OCI-LY1 (cell line): ENCODE measurements around the gene CAV1.

Source experiments
- H2AFZ ChIP-seq: fragments of 200-600 bp; sonication (generic), shearing (Covaris generic); 2 replicates; pipeline ENCODE4 v1.6.0; 2014; ENCODE audit warnings: antibody characterized with exemption, mild to moderate bottlenecking, low read length
- H3F3A ChIP-seq: fragments of 200-600 bp; sonication (generic), shearing (Covaris generic); 2 replicates; pipeline ENCODE4 v1.6.0; 2014; ENCODE audit warnings: mild to moderate bottlenecking, antibody characterized with exemption, low read length, moderate library complexity; ENCODE audit not compliant: insufficient read depth
- H3K27ac ChIP-seq: fragments of 200-600 bp; sonication (generic); 2 replicates; pipeline ENCODE4 v1.5.1; 2014; ENCODE audit warnings: low read length, mixed run types, mild to moderate bottlenecking, low read depth; ENCODE audit not compliant: poor library complexity, severe bottlenecking
- H3K27me3 ChIP-seq: fragments of 200-600 bp; sonication (generic); 2 replicates; pipeline ENCODE4 v1.6.0; 2014; ENCODE audit warnings: antibody characterized with exemption, mild to moderate bottlenecking, low read length, moderate library complexity; ENCODE audit not compliant: insufficient read depth
- H3K36me3 ChIP-seq: fragments of 200-600 bp; sonication (generic); 2 replicates; pipeline ENCODE4 v1.6.1; 2014; ENCODE audit warnings: mild to moderate bottlenecking, antibody characterized with exemption, low read length, moderate library complexity, mixed read lengths; ENCODE audit not compliant: insufficient read depth
- H3K4me1 ChIP-seq: fragments of 200-600 bp; sonication (generic); 2 replicates; pipeline ENCODE4 v1.5.1; 2014; ENCODE audit warnings: mild to moderate bottlenecking, low read length, moderate library complexity; ENCODE audit not compliant: insufficient read depth, severe bottlenecking
- H3K4me2 ChIP-seq: fragments of 200-600 bp; sonication (generic), shearing (Covaris generic); 2 replicates; pipeline ENCODE4 v1.6.1; 2014; ENCODE audit warnings: low read length
- H3K4me3 ChIP-seq: fragments of 200-600 bp; sonication (generic); 2 replicates; pipeline ENCODE4 v1.5.1; 2014; ENCODE audit warnings: low read length, low read depth, mild to moderate bottlenecking, mixed read lengths; ENCODE audit not compliant: poor library complexity, severe bottlenecking
- H3K79me2 ChIP-seq: fragments of 200-600 bp; shearing (Covaris generic); 2 replicates; pipeline ENCODE4 v1.6.1; 2016; ENCODE audit warnings: mixed run types, low read length, mixed read lengths; ENCODE audit not compliant: insufficient read depth
- H3K9ac ChIP-seq: fragments of 200-600 bp; sonication (generic), shearing (Covaris generic); 2 replicates; pipeline ENCODE4 v1.6.1; 2014; ENCODE audit warnings: mild to moderate bottlenecking, low read length, mixed read lengths
- H3K9me2 ChIP-seq: fragments of 200-600 bp; sonication (generic), shearing (Covaris generic); 2 replicates; pipeline ENCODE4 v1.6.1; 2014; ENCODE audit warnings: low read depth, mild to moderate bottlenecking, low read length, mixed read lengths
- H3K9me3 ChIP-seq: fragments of 200-600 bp; shearing (Covaris generic); 2 replicates; pipeline ENCODE4 v1.6.1; 2014; ENCODE audit warnings: low read length, mixed read lengths
- H4K20me1 ChIP-seq: fragments of 200-600 bp; sonication (generic), shearing (Covaris generic); 2 replicates; pipeline ENCODE4 v1.6.0; 2016; ENCODE audit warnings: mild to moderate bottlenecking, low read length; ENCODE audit not compliant: insufficient read depth
- EZH2 ChIP-seq: fragments of 200-600 bp; sonication (generic), shearing (Covaris generic); IDR thresholded peaks from 2 replicates; pipeline ENCODE4 v1.8.0; 2017; ENCODE audit warnings: borderline replicate concordance, mixed run types, mild to moderate bottlenecking, antibody characterized with exemption, low read length, moderate library complexity, mixed read lengths
- TF ChIP-seq, protein P1 (sequence below): fragments of 200-600 bp; sonication (generic), shearing (Covaris generic); IDR thresholded peaks from 2 replicates; pipeline ENCODE4 v1.5.1; 2017; ENCODE audit warnings: mild to moderate bottlenecking, antibody characterized with exemption, low read length, moderate library complexity, mixed read lengths

CAV1 gene

DNA sequence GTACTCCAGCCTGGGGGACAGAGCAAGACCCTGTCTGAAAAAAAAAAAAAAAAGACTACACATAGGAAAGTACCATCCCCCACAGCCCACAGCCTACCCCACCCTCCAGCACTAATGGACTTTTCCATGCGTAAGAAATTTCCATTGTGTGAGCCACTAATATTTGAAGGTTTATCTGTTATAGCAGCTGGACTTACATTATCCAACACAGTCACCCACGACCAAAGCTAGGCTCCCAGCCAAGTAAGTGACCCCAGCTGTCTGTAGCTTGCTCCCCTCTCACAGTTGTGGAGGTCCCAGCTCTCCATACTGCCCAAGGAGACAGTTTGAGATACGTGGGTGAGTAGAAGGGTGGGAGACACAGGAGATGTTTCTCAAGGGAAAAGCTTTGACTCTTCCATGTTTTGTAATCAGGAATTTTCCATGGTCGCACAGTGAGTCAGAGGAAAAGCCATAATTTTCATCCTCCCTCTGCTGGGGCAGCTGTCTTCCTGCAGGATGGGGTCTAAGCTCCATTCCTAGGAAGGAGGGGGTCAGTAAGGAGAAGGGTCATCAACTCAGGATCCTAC is 57.4 kb downstream of the CAV1 start:
- no peaks in the 10 kb centered on the region for H4K20me1 ChIP-seq
- no peaks in the 10 kb centered on the region for H3K9me2 ChIP-seq
- no peak overlapping the region for H3K9ac ChIP-seq
- no peak for TF ChIP-seq EZH2
- TF ChIP-seq, protein P1, sequence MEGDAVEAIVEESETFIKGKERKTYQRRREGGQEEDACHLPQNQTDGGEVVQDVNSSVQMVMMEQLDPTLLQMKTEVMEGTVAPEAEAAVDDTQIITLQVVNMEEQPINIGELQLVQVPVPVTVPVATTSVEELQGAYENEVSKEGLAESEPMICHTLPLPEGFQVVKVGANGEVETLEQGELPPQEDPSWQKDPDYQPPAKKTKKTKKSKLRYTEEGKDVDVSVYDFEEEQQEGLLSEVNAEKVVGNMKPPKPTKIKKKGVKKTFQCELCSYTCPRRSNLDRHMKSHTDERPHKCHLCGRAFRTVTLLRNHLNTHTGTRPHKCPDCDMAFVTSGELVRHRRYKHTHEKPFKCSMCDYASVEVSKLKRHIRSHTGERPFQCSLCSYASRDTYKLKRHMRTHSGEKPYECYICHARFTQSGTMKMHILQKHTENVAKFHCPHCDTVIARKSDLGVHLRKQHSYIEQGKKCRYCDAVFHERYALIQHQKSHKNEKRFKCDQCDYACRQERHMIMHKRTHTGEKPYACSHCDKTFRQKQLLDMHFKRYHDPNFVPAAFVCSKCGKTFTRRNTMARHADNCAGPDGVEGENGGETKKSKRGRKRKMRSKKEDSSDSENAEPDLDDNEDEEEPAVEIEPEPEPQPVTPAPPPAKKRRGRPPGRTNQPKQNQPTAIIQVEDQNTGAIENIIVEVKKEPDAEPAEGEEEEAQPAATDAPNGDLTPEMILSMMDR: no peak
- no peaks in the 10 kb centered on the region for H3K27me3 ChIP-seq
- H3K36me3 ChIP-seq: no peaks in the 10 kb centered on the region
- H3K27ac ChIP-seq: no peak overlapping the region
- H3K4me1 ChIP-seq: peaks cover 14% of the 10 kb centered on the region
- H3K4me3 ChIP-seq: no peak overlapping the region
- no peak overlapping the region for H3K4me2 ChIP-seq
- H3K79me2 ChIP-seq: no peaks in the 10 kb centered on the region
- no peak overlapping the region for H2AFZ ChIP-seq
- no peaks in the 10 kb centered on the region for H3K9me3 ChIP-seq
- no peaks in the 10 kb centered on the region for H3F3A ChIP-seq

- Histone ChIP-seq H3K4me3 (no peak overlapping the region), H4K20me1 (no peaks in the 10 kb centered on the region), H3K9ac (no peak overlapping the region), H3K36me3 (no peaks in the 10 kb centered on the region), H3F3A (no peaks in the 10 kb centered on the region), H2AFZ (no peak overlapping the region), H3K27ac (peak overlapping the region; percentile 17), H3K79me2 (no peaks in the 10 kb centered on the region), H3K9me2 (no peaks in the 10 kb centered on the region), H3K4me1 (peaks cover 14% of the 10 kb centered on the region), H3K9me3 (no peaks in the 10 kb centered on the region), H3K4me2 (no peak overlapping the region), H3K27me3 (no peaks in the 10 kb centered on the region)
- TF ChIP-seq, protein P1: no peak
- TF ChIP-seq EZH2: no peak
Measured at GRCh38 chr7:116582806-116583444, 58.1 kb downstream of the CAV1 start.

DNA sequence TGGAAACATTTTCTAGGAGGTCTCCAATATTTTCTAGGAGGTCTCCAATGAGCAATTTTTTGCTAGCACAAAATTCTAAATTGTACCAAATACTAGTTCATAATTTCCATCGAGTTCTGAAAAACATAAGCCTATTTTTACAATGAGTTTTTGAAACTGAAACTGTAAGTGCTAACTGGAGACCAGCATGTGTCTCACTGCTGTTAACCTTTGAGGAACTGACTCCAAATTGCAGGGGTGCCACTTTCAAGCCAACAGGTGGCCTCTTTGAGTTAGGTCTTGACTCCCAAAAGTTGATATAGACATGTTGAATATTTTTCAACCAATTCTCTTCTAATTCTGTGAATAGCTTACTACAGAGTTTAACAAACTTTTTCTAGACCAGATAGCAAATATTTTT is 58.8 kb downstream of the CAV1 start:
- Histone ChIP-seq H4K20me1 (no peaks in the 10 kb centered on the region), H3K27ac (peak overlapping the region; percentile 17), H3K9ac (no peak overlapping the region), H3K27me3 (no peaks in the 10 kb centered on the region), H3K4me2 (peak overlapping the region; percentile 2; the same call in 1 of the 2 replicates), H3K36me3 (no peaks in the 10 kb centered on the region), H3K79me2 (no peaks in the 10 kb centered on the region), H3K4me1 (peaks cover 14% of the 10 kb centered on the region), H2AFZ (no peak overlapping the region), H3F3A (no peaks in the 10 kb centered on the region), H3K9me3 (no peaks in the 10 kb centered on the region), H3K9me2 (no peaks in the 10 kb centered on the region), H3K4me3 (no peak overlapping the region)
- TF ChIP-seq, protein P1: peak; percentile 22; the same call in 1 of the 2 replicates
- no peak for TF ChIP-seq EZH2
